IgD-negative memory B cell (primary cell): ENCODE results near the gene ZC3H12D. TPM values are rescaled to one million over a fixed set of nuclear protein-coding genes. Genes with fewer than 3 reads are reported as not detected.

Experiments used
- H3K27ac Mint-ChIP-seq, 3 donors: one replicate each; pipeline ENCODE4 v1.8.0; 2020 to 2022; ENCODE audit warnings: mild to moderate bottlenecking in 3 of 3, mixed read lengths in 3 of 3, moderate library complexity in 1 of 3
- H3K27me3 Mint-ChIP-seq: one replicate; pipeline ENCODE4 v1.8.0; 2021; ENCODE audit warnings: mixed read lengths
- H3K36me3 Mint-ChIP-seq: one replicate; pipeline ENCODE4 v1.8.0; 2020; ENCODE audit warnings: mild to moderate bottlenecking, mixed read lengths
- H3K4me1 Mint-ChIP-seq, 3 donors: one replicate each; pipeline ENCODE4 v1.8.0; 2020 to 2022; ENCODE audit warnings: mixed read lengths in 3 of 3, mild to moderate bottlenecking in 1 of 3
- H3K4me3 Mint-ChIP-seq, 4 donors: one replicate each; pipeline ENCODE4 v1.8.0; 2020 to 2022; ENCODE audit warnings: mild to moderate bottlenecking in 4 of 4, mixed read lengths in 4 of 4, moderate library complexity in 3 of 4
- H3K9me3 Mint-ChIP-seq, 3 donors: one replicate each; pipeline ENCODE4 v1.8.0; 2020 to 2021; ENCODE audit warnings: mixed read lengths in 3 of 3, mild to moderate bottlenecking in 1 of 3
- polyA plus RNA-seq: library from polyadenylated mRNA; unstranded; fragments of 300-500 nt; fragmentation: Illumina TruSeq; gene quantifications from one replicate; pipeline ENCODE4 v1.2.3, GENCODE V29; 2021

The ZC3H12D gene
- polyA plus RNA-seq, 1 donor from 2014 or later = 8.2 TPM

- Mint-ChIP-seq H3K9me3 (no peaks in the 10 kb centered on the region), H3K27ac (no peak overlapping the region), H3K4me1 (peaks cover 2 to 5% (median 5%) of the 10 kb centered on the region in 3 donors), H3K4me3 (peak overlapping the region in 2 of 4 donors; percentile 55 to 70), H3K27me3 (no peaks in the 10 kb centered on the region), H3K36me3 (no peaks in the 10 kb centered on the region)
Measured at GRCh38 chr6:149431905-149432775, 52.7 kb downstream of the ZC3H12D start.

- Mint-ChIP-seq H3K36me3 (no peaks in the 10 kb centered on the region), H3K4me3 (no peak overlapping the region), H3K4me1 (peaks cover 0 to 4% (median 3%) of the 10 kb centered on the region in 3 donors), H3K27me3 (peaks cover 2% of the 10 kb centered on the region), H3K9me3 (no peaks in the 10 kb centered on the region), H3K27ac (no peak overlapping the region)
Measured at GRCh38 chr6:149429427-149430360, 55.1 kb downstream of the ZC3H12D start.

- Mint-ChIP-seq H3K27me3 (peaks cover 2% of the 10 kb centered on the region), H3K4me1 (peaks cover under 1 to 4% (median 3%) of the 10 kb centered on the region in 3 donors), H3K36me3 (no peaks in the 10 kb centered on the region), H3K4me3 (no peak overlapping the region), H3K9me3 (no peaks in the 10 kb centered on the region), H3K27ac (no peak overlapping the region)
Measured at GRCh38 chr6:149428606-149429005, 56.2 kb downstream of the ZC3H12D start.

- H3K27me3 Mint-ChIP-seq = peaks cover 2% of the 10 kb centered on the region
- no peaks in the 10 kb centered on the region for H3K36me3 Mint-ChIP-seq
- peaks cover 2 to 3% (median 2%) of the 10 kb centered on the region in 3 donors for H3K4me1 Mint-ChIP-seq
- no peak overlapping the region for H3K4me3 Mint-ChIP-seq
- H3K9me3 Mint-ChIP-seq = no peaks in the 10 kb centered on the region
- no peak overlapping the region for H3K27ac Mint-ChIP-seq
Measured at GRCh38 chr6:149425754-149426153, 59.1 kb downstream of the ZC3H12D start.

- no peaks in the 10 kb centered on the region for H3K36me3 Mint-ChIP-seq
- H3K27ac Mint-ChIP-seq = peak overlapping the region in 1 of 3 donors; percentile 93
- peaks cover 2% of the 10 kb centered on the region for H3K27me3 Mint-ChIP-seq
- peaks cover 2 to 3% (median 2%) of the 10 kb centered on the region in 3 donors for H3K4me1 Mint-ChIP-seq
- H3K4me3 Mint-ChIP-seq = no peak overlapping the region
- H3K9me3 Mint-ChIP-seq = no peaks in the 10 kb centered on the region
Measured at GRCh38 chr6:149425224-149425623, 59.6 kb downstream of the ZC3H12D start.

- H3K4me3 Mint-ChIP-seq = no peak overlapping the region
- peaks cover 2% of the 10 kb centered on the region for H3K27me3 Mint-ChIP-seq
- H3K9me3 Mint-ChIP-seq = no peaks in the 10 kb centered on the region
- H3K4me1 Mint-ChIP-seq = peaks cover 2 to 6% (median 3%) of the 10 kb centered on the region in 3 donors
- H3K36me3 Mint-ChIP-seq = no peaks in the 10 kb centered on the region
- no peak overlapping the region for H3K27ac Mint-ChIP-seq
Measured at GRCh38 chr6:149423964-149424440, 60.8 kb downstream of the ZC3H12D start.

GRCh38 chr6:149422581-149422980, 62.2 kb downstream of the ZC3H12D start:
- no peak overlapping the region for H3K27ac Mint-ChIP-seq
- H3K27me3 Mint-ChIP-seq = peaks cover 2% of the 10 kb centered on the region
- H3K36me3 Mint-ChIP-seq = no peaks in the 10 kb centered on the region
- peaks cover 2 to 6% (median 3%) of the 10 kb centered on the region in 3 donors for H3K4me1 Mint-ChIP-seq
- H3K9me3 Mint-ChIP-seq = no peaks in the 10 kb centered on the region
- H3K4me3 Mint-ChIP-seq = no peak overlapping the region

- Mint-ChIP-seq H3K4me1 (peaks cover 2 to 6% (median 3%) of the 10 kb centered on the region in 3 donors), H3K27me3 (no peaks in the 10 kb centered on the region), H3K36me3 (no peaks in the 10 kb centered on the region), H3K4me3 (no peak overlapping the region), H3K27ac (no peak overlapping the region), H3K9me3 (no peaks in the 10 kb centered on the region)
Measured at GRCh38 chr6:149421132-149421531, 63.7 kb downstream of the ZC3H12D start.

- no peaks in the 10 kb centered on the region for H3K36me3 Mint-ChIP-seq
- H3K4me3 Mint-ChIP-seq = no peak overlapping the region
- peaks cover 2 to 6% (median 3%) of the 10 kb centered on the region in 3 donors for H3K4me1 Mint-ChIP-seq
- H3K27me3 Mint-ChIP-seq = no peaks in the 10 kb centered on the region
- H3K9me3 Mint-ChIP-seq = no peaks in the 10 kb centered on the region
- H3K27ac Mint-ChIP-seq = no peak overlapping the region
Measured at GRCh38 chr6:149419696-149420404, 65.0 kb downstream of the ZC3H12D start.

- Mint-ChIP-seq H3K27me3 (no peaks in the 10 kb centered on the region), H3K4me3 (no peak overlapping the region), H3K27ac (no peak overlapping the region), H3K9me3 (no peaks in the 10 kb centered on the region), H3K36me3 (no peaks in the 10 kb centered on the region), H3K4me1 (peaks cover 4 to 10% (median 6%) of the 10 kb centered on the region in 3 donors)
Measured at GRCh38 chr6:149414821-149415220, 70.0 kb downstream of the ZC3H12D start.

GRCh38 chr6:149414009-149414408, 70.8 kb downstream of the ZC3H12D start:
- Mint-ChIP-seq H3K4me1 (peaks cover 4 to 6% (median 6%) of the 10 kb centered on the region in 3 donors), H3K36me3 (no peaks in the 10 kb centered on the region), H3K27me3 (no peaks in the 10 kb centered on the region), H3K27ac (no peak overlapping the region), H3K9me3 (no peaks in the 10 kb centered on the region), H3K4me3 (no peak overlapping the region)

GRCh38 chr6:149410557-149410956, 74.3 kb downstream of the ZC3H12D start:
- H3K27me3 Mint-ChIP-seq = no peaks in the 10 kb centered on the region
- H3K27ac Mint-ChIP-seq = no peak overlapping the region
- no peaks in the 10 kb centered on the region for H3K9me3 Mint-ChIP-seq

GRCh38 chr6:149409617-149410016, 75.2 kb downstream of the ZC3H12D start:
- Mint-ChIP-seq H3K27ac (no peak overlapping the region), H3K36me3 (no peaks in the 10 kb centered on the region), H3K9me3 (no peaks in the 10 kb centered on the region), H3K4me1 (peaks cover 6 to 9% (median 8%) of the 10 kb centered on the region in 3 donors), H3K4me3 (no peak overlapping the region), H3K27me3 (no peaks in the 10 kb centered on the region)

More at GRCh38 chr6:149410557-149410956, 74.3 kb downstream of the ZC3H12D start:
- Mint-ChIP-seq H3K4me1 (peaks cover 6 to 9% (median 8%) of the 10 kb centered on the region in 3 donors), H3K4me3 (no peak overlapping the region), H3K36me3 (no peaks in the 10 kb centered on the region)
